Gastrocnemius medialis (tissue), 4 donors: Measurements from ENCODE around the gene TCP1. TPM values are rescaled to one million over a fixed set of nuclear protein-coding genes. Genes with fewer than 3 reads are reported as not detected.
"Not testable (repeated sequence)": the region's sequence is repeated elsewhere in the genome, so short reads cannot be mapped to it uniquely, and the experiment has no call there.

Experiments used
- ATAC-seq, 2 donors: fragments of 150-250 bp; one replicate each; pipeline ENCODE4 v1.9.1; 2016
- DNase-seq, 2 donors: peaks; one replicate each; pipeline ENCODE4 v3.0.0-alpha.2; 2019
- H3K27ac ChIP-seq, 4 donors: fragments of 200-600 bp; sonication (generic); 1 replicate in 1 of 4; 2 replicates in 3 of 4; pipeline ENCODE4 v1.5.1; 2016 to 2018; ENCODE audit warnings: mild to moderate bottlenecking in 2 of 4, moderate library complexity in 1 of 4
- H3K27me3 ChIP-seq, 3 donors: fragments of 200-600 bp; sonication (generic) in 2 of 3; 1 replicate in 1 of 3; 2 replicates in 2 of 3; pipeline versions ENCODE4 v1.5.1 to v1.6.0; 2016 to 2019; ENCODE audit warnings: mild to moderate bottlenecking in 1 of 3, moderate library complexity in 1 of 3
- H3K36me3 ChIP-seq, 2 donors: fragments of 200-600 bp; sonication (generic) in 1 of 2; one replicate each; pipeline ENCODE4 v1.5.1; 2017 to 2018
- H3K4me1 ChIP-seq, 2 donors: fragments of 200-600 bp; sonication (generic) in 1 of 2; one replicate each; pipeline ENCODE4 v1.5.1; 2016 to 2017; ENCODE audit warnings: mild to moderate bottlenecking in 2 of 2
- H3K4me3 ChIP-seq, 4 donors: fragments of 200-600 bp; sonication (generic) in 3 of 4; 1 replicate in 1 of 4; 2 replicates in 3 of 4; pipeline ENCODE4 v1.5.1; 2016 to 2019; ENCODE audit warnings: mild to moderate bottlenecking in 2 of 4
- H3K9me3 ChIP-seq, 3 donors: fragments of 200-600 bp; sonication (generic) in 2 of 3; 1 replicate in 1 of 3; 2 replicates in 2 of 3; pipeline ENCODE4 v1.5.1; 2016 to 2019
- CTCF ChIP-seq, 5 experiments: fragments of 450-650 bp in 3 of 5; fragments of 200-600 bp in 2 of 5; sonication (generic) in 2 of 5; IDR thresholded peaks in 4 of 5; conservative IDR thresholded peaks in 1 of 5; 1 replicate in 4 of 5; 2 replicates in 1 of 5; pipeline ENCODE4 v1.5.1; 2016 to 2019; ENCODE audit warnings: antibody characterized with exemption in 5 of 5, mild to moderate bottlenecking in 3 of 5, moderate library complexity in 3 of 5
- POLR2A ChIP-seq, 2 donors: fragments of 450-650 bp; IDR thresholded peaks; one replicate each; pipeline ENCODE4 v1.6.1; 2017; ENCODE audit warnings: antibody characterized with exemption in 2 of 2, mild to moderate bottlenecking in 2 of 2, moderate library complexity in 2 of 2
- in situ Hi-C, 4 donors: fragments of 200-750 bp; cut with MboI; loops; one replicate each; pipeline versions ENCODE4 v1.15.0 to v1.8.0; 2017; ENCODE audit warnings: low sequenced_read_pairs in 4 of 4
- intact Hi-C: fragments of 100-400 bp; cut with DNase I; formaldehyde crosslinking; loops from one replicate; pipeline ENCODE4 v1.15.1; 2023; ENCODE audit warnings: low total_unique reads
- total RNA-seq, 4 donors: library from RNA; depleted of rRNA; stranded (reverse); fragments of >200 nt; gene quantifications; one replicate each; pipeline versions ENCODE4 v1.1.0 to v1.2.3, GENCODE V29; 2016

TCP1 gene
- total RNA-seq, 4 donors from 2014 or later = 135 to 256 (median 166) TPM

DNA sequence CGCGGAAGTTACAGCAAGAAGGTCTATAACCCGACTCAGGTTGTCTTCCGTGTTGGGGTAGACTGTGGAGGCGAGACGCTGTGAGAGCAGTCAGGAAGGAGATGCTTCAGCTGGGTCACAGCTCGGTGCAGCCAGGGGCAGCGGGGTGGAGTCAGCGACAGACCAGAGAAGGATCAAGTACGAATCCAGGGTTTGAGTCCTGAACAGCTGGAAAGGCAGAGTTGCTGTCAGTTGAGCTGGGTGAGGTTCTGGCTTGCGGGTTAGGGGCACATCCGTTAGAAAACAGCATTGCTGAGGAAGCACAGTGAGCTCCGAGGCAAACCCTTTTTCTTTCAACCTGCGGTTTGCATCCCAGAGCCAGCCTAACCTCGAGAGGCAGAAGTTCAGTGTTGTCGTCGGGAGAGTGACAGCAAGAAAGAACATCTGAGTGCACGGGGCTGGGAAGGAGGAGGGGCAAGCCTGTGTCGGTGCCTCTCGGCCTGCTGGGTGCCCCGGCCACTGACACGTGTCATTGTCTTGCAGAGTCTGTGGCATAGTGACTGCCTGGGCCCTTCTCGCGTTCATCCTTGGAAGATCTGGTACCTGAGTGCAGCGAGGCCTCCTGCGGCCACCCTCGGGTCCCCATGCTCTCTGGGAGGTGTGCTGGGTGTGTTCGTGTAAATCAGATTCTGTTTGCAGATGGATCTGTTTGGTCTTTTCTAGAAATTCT is 30.7 kb upstream of the TCP1 start:
- no peak for ATAC-seq
- in situ Hi-C loops = no loop called here
- no peaks in the 10 kb centered on the region for H3K27me3 ChIP-seq
- no peaks in the 10 kb centered on the region for H3K9me3 ChIP-seq
- no peak for DNase-seq
- H3K4me3 ChIP-seq = no peak overlapping the region
- intact Hi-C loops = no loop called here
- no peaks in the 10 kb centered on the region for H3K4me1 ChIP-seq
- H3K27ac ChIP-seq = no peak overlapping the region
- no peak for TF ChIP-seq POLR2A (IDR thresholded peaks at IDR 0.05)
- TF ChIP-seq CTCF (IDR thresholded peaks at IDR 0.05 in 4 of 5, conservative IDR thresholded peaks at IDR 0.05 in 1 of 5) = no peak
- no peaks in the 10 kb centered on the region for H3K36me3 ChIP-seq

DNA sequence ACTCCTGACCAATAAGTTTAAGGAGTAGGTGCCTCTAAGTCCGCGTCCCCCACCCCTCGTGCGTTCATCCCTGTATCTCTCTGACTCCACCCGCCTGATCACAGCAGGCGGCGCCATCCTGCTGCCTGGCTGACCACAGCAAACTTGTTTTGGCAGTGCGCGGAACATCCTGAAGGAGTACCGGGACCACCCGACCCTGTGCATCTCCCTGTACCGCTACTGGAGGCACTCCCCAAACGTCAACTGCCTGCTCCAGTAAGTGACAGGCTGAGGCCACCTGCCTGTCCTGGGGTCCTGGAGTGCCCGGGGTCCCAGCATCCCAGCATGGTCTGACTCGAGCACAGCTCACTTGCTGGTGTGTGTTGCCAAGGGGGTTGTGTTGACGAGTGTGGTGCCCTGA is 29.7 kb upstream of the TCP1 start:
- H3K27ac ChIP-seq = no peak overlapping the region
- ATAC-seq = no peak
- H3K27me3 ChIP-seq = no peaks in the 10 kb centered on the region
- no peak overlapping the region for H3K4me3 ChIP-seq
- in situ Hi-C loops = no loop called here
- TF ChIP-seq CTCF (IDR thresholded peaks at IDR 0.05 in 4 of 5, conservative IDR thresholded peaks at IDR 0.05 in 1 of 5) = no peak
- no peak for TF ChIP-seq POLR2A (IDR thresholded peaks at IDR 0.05)
- intact Hi-C loops = no loop called here
- H3K9me3 ChIP-seq = no peaks in the 10 kb centered on the region
- no peaks in the 10 kb centered on the region for H3K36me3 ChIP-seq
- DNase-seq = no peak
- H3K4me1 ChIP-seq = no peaks in the 10 kb centered on the region

GRCh38 chr6:159817951-159818739 is 28.7 kb upstream of the TCP1 start:
- H3K4me1 ChIP-seq = no peaks in the 10 kb centered on the region
- H3K36me3 ChIP-seq = no peaks in the 10 kb centered on the region
- in situ Hi-C loops = no loop called here
- intact Hi-C loops = no loop called here
- no peak overlapping the region for H3K4me3 ChIP-seq
- TF ChIP-seq POLR2A (IDR thresholded peaks at IDR 0.05) (no peak), CTCF (IDR thresholded peaks at IDR 0.05 in 4 of 5, conservative IDR thresholded peaks at IDR 0.05 in 1 of 5) (no peak)
- H3K27me3 ChIP-seq = no peaks in the 10 kb centered on the region
- H3K9me3 ChIP-seq = no peaks in the 10 kb centered on the region
- DNase-seq (no peak), ATAC-seq (no peak)
- no peak overlapping the region for H3K27ac ChIP-seq

DNA sequence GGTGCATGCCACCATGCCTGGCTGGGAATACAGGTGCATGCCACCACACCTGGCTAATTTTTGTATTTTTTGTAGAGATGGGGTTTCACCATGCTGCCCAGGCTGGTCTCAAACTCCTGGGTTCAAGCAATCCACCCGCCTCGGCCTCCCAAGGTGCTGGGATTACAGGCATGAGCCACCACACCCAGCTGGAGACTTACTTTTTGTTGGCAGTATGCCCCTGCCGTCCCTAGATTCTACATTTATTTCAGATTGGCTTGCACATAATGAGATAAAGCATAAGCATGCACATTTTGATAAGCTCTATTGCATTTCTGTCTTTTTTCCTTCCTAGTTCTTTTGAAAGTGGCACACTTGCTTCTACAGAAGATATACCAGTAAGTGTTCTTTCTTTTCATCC is 27.4 kb upstream of the TCP1 start:
- H3K27me3 ChIP-seq, ATAC-seq, DNase-seq, in situ Hi-C loops, H3K27ac ChIP-seq, H3K4me3 ChIP-seq, H3K36me3 ChIP-seq, H3K9me3 ChIP-seq, H3K4me1 ChIP-seq, intact Hi-C loops: not testable (repeated sequence)

DNA sequence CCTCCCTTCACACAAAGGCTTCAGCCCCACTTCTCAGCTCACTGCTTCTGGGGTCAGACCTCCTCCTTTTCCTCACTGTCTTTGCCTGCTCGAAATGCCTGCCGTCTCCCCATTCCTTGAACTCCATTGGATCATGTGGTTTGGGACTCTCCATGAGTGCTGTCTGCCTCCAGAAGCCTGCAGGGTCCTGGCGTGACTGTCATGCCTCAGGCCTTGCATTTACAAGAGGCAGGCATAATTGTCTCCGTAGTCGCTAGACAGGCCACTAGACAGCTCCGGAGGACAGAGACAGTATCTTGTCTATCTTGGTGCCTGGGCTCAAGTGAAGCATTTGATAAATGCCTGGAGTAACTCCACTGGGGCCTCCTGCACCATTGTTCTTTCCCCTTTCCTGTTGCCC is 26.0 kb upstream of the TCP1 start:
- no peaks in the 10 kb centered on the region for H3K4me1 ChIP-seq
- intact Hi-C loops = no loop called here
- H3K27ac ChIP-seq = no peak overlapping the region
- no peak for DNase-seq
- no peak for ATAC-seq
- in situ Hi-C loops = no loop called here
- no peaks in the 10 kb centered on the region for H3K36me3 ChIP-seq
- H3K27me3 ChIP-seq = no peaks in the 10 kb centered on the region
- no peak for TF ChIP-seq POLR2A (IDR thresholded peaks at IDR 0.05)
- TF ChIP-seq CTCF (IDR thresholded peaks at IDR 0.05 in 4 of 5, conservative IDR thresholded peaks at IDR 0.05 in 1 of 5) = no peak
- no peak overlapping the region for H3K4me3 ChIP-seq
- no peaks in the 10 kb centered on the region for H3K9me3 ChIP-seq
